ENCODE results near the gene ZNF611. TPM values are rescaled to one million over a fixed set of nuclear protein-coding genes. Genes with fewer than 3 reads are reported as not detected.
A peak's percentile ranks its signal among the peaks of the same experiment; 100 is the strongest.
"Not testable (repeated sequence)": the region's sequence is repeated elsewhere in the genome, so short reads cannot be mapped to it uniquely, and the experiment has no call there.

Gene ZNF611
- polyA plus RNA-seq (2013, experiment 1 of 2; ENCODE audit: insufficient read length), result 4.7 TPM
- 4.1 TPM for polyA plus RNA-seq (2013, experiment 2 of 2; ENCODE audit: insufficient read length)

DNA sequence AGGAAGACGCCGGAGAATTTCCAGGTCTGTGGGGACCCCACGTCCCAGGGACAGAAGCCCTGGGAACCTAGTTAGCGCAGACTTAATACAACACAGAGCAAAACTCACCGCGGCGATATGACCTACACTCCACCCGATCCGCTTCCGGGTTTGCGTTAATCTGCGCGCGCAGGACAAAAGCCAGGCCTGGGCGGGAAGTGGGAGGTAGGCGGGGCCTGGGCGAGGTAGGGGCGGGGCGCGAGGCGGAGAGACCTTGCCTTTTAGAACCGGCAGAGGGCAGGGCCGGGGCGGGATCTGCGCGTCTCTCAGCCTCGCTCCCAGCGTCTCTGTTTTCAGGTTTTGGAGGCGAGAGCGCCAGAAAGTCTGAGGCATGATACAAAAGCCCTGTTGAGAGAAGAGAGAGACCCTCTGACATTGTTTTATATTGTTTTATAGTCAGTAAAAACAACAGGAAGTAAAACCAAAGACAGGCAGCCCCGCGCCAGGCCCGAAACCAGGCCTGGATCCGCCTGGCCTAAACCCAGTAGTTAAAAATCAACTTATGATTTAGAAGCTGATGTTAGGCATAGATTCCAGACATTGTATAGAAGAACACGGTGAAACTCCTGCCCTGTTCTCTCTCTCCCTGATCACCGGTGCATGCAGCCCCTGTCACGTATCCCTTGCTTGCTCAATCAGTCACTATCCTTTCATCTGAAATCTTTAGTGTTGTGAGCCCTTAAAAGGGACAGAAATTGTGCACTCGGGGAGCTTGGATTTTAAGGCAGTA lies at the start of gene ZNF611:
Gene ZNF611 (minus strand): TSS at position 152 of the 769 bp plus-strand sequence. CDS start 19,150 bp downstream, outside the sequence.
- DNase-seq, result peak; percentile 93

- DNase-seq, result not testable (repeated sequence)
These were observed 48.0 kb upstream of the ZNF611 start for GRCh38 chr19:52782864-52783263.

DNA sequence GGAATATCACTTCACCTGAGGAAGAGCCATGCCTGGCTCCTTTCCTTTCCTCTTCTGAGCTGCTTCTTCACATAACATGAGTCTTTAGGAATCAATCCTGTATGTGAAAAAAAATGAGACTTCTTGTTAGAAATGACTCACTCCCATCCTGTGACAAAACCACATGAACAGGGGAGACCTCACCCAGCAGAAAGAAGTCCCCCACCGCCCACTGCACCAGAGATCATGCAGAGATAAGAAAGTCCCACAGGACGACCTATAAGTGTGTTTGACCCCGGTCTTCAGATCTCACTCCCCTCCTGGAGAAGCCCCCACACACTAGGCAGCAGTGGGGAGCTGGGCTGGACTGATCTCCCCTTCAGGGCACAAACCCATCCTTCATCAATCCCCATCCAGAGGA lies 44.0 kb upstream of the ZNF611 start:
- DNase-seq, result no peak

- not testable (repeated sequence) for DNase-seq
These were observed 21.6 kb upstream of the ZNF611 start for GRCh38 chr19:52756447-52756846.

GRCh38 chr19:52749780-52750179 lies 14.9 kb upstream of the ZNF611 start:
- no peak for DNase-seq

DNA sequence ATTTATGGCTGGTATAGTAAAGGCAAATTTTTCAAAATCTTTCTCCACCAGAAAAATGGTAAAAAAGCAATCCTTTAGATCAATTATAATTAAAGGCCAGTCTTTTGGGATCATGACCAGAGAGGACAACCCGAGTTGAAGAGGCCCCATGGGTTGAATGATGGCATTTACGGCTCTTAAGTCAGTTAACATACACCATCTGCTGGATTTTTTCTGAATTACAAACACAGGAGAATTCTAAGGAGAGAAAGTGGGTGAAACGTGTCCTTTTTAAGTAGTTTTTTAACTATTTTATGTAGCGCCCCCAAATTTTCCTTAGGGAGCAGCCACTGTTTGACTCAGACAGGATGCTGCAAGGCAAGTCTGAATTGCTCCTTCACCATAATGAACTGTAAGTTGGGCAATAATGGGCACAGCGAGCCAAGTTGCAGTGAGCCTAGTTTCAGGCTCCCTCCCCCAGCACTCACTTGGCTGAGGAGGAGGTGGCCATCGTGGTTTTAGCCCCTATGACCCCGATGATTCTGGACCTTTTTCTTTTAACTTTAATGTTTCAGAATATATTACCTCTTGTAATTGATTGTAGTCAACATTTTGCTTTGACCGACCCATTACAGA lies 13.6 kb upstream of the ZNF611 start:
- DNase-seq, result peak; percentile 29

DNA sequence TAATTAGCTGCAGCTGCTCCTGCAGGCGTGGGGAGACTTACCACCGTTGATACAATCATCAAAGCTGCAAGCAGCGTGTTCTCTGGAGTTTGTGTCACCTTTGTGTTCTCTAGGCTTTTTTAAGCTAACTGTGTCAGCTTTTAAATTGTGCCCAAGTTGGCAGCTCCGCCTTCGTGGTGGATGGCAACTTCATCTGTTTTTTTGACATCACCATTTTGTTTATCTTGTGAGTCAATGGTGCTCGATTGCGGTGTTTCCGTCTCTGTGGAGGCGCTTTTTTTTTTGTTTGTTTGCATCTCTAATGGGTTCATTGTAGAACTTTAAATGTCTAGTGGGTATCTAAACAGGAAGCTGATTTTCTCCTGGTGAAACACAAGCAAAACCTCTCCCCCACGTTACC lies 11.1 kb upstream of the ZNF611 start:
- not testable (repeated sequence) for DNase-seq

DNA sequence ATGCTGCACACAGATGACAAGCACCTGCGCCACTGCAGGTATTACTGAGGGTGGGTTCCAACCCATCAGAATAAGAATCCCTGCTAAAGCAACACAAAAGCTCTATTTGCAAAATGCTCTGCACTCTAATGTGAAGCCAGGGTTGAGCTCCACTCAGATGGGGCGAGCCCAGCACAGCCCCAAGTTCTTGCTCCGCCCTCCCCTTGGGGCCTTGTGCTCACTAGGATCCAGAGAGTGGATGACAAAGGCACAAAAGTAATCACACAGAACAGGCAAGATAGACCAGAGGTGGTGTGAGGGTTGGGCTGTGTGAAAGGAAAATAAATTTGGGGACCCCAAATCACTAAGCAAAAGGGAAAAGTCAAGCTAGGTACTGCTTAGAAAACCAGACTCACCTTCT lies 8.2 kb upstream of the ZNF611 start:
- DNase-seq, result no peak

GRCh38 chr19:52742516-52742915 lies 7.7 kb upstream of the ZNF611 start:
- DNase-seq, result no peak

DNA sequence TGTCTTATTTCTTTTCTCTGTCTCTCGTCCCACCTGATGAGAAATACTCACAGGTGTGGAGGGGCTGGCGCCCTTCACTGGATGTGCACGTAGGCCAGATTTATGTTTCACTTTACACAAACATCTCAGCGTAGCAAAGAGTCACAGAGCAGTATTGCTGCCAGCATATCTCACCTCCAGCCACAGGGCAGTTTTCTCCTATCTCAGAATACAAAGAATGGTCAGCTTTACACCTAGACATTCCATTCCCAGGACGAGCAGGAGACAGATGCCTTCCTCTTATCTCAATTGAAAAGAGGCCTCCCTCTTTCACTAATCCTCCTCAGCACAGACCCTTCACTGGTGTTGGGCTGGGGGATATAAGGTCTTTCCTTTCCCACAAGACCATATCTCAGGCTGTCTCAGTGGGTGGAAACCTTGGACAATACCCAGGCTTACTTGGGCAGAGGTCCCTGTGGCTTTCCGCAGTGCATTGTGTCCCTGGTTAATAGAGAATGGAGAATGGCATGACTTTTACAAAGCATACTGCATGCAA lies 7.2 kb upstream of the ZNF611 start:
- DNase-seq, result no peak

- DNase-seq, result not testable (repeated sequence)
These were observed 6.5 kb upstream of the ZNF611 start for GRCh38 chr19:52741371-52741770.

DNA sequence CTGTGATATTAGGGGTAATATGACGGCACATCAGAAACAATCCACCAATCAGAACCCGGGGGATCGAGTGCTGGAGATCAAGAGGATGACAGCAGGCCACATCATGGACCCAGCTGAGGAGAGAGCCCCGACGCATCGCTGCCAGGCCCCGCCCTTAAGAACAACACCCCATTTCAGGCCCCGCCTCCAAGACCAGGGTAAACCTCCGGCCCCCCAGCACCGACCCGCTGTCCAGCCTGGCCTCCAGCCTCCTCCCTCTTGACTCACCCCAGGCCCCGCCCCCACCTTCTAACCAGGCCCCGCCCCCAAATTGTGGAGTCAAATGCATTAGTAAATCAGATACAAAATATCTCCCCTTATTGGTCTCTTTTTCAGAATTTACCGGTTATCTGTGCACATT lies 4.7 kb upstream of the ZNF611 start:
- DNase-seq, result no peak

DNA sequence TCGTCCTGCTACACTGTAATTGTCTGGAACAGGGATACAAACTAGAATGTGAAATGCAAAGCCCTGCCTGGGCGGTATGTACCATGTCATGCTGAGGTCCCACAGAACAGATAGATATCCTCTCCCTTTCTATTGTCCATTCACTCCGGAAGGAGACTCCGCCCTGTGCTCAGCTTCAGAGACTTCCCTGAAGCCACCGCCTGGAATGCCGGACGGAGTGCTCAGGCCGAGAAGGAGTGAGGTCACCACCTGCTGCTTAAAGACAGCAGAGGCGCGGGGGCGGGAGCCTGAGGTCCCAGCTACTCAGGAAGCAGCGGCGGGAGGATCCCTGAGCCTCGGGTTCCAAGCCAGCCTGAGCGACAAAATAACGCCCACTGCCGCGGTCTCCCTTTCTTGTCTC lies 890 bp upstream of the ZNF611 start:
- DNase-seq, result peak; percentile 8

- DNase-seq, result peak; percentile 10
These were observed 432 bp downstream of the ZNF611 start for GRCh38 chr19:52734331-52734892.

DNA sequence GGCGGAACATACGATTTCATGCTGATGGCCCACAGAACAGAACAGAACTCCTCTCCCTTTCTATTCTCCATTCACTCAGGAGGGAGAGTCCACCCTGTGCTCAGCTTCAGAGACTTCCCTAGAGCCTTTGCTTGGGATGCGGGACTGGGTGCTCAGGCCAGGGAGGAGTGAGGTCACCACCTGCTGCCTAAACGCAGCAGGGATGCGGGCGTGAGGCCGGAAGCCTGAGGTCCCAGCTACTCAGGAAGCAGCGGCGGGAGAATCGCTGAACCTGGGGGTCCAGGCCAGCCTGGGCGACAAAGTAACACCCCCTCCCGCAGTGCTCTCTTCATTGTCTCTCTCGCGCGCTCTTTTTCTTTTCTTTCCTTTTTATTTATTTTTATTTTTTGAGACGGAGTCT lies 8.8 kb downstream of the ZNF611 start:
- not testable (repeated sequence) for DNase-seq

GRCh38 chr19:52725528-52725961 lies 9.3 kb downstream of the ZNF611 start:
- no peak for DNase-seq

- DNase-seq, result no peak
These were observed 9.9 kb downstream of the ZNF611 start for GRCh38 chr19:52724701-52725514.

DNA sequence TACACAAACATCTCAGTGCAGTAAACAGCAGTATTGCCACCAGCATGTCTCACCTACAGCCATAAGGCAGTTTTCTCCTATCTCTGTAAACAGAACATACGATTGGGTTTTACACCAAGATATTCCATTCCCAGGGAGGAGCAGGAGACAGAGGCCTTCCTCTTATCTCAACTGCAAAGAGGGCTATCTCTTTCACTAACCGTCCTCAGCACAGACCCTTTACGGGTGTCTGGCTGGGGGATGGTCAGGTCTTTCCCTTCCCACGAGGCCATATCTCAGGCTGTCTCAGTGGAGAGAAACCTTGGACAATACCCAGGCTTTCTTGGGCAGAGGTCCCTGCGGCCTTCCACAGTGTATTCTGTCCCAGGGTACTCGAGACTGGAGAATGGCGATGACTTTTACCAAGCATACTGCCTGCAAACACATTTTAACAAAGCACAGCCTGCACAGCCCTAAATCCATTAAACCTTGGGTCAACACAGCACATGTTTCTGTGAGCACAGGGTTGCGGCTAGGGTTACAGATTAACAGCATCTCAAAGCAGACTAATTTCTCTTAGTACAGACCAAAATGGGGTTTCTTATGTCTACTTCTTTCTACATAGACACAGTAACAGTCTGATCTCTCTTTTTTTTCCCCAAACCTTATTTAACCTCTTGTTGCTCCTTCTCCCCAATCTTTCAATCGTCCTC lies 10.8 kb downstream of the ZNF611 start:
- DNase-seq, result not testable (repeated sequence)

DNA sequence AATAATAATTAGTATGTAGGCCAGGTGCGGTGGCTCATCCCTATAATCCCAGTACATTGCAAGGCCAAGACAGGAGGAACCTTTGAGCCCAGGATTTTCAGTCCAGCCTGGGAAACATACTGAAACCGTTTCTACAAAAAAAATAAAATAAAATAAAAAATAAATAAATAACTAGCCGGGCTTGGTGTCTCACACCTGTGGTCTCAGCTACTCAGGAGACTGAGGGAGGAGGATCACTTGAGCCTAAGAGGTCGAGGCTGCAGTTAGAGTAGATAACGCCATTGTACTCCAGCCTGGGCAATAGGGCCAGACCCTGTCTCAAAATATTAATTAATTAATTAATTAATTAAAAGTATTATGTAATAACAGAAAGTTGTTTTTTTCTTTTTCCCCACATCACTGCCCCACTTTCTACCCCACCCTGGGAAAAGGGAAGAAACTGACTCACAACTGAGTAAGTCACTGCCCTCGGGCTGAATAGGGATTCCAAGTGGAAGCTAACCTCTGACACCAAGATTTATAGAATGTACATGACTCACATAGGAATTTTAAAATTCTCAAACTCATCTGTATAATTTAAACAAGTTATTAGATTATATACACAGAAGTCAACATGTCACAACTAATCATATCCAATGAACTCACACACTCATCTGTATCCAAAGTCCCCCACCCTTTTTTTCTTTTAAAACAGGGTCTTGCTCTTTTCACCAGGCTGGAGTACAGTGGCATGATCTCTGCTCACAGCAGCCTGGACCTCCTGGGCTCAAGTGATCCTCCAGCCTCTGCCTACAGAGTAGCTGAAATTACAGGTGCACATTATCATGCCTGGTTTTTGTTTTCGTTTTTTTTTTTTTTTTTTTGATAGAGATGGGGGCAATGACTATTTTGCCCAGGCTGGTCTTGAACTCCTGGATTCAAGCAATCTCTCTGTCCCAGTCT lies 12.5 kb downstream of the ZNF611 start:
- peak; percentile 92 for DNase-seq

DNA sequence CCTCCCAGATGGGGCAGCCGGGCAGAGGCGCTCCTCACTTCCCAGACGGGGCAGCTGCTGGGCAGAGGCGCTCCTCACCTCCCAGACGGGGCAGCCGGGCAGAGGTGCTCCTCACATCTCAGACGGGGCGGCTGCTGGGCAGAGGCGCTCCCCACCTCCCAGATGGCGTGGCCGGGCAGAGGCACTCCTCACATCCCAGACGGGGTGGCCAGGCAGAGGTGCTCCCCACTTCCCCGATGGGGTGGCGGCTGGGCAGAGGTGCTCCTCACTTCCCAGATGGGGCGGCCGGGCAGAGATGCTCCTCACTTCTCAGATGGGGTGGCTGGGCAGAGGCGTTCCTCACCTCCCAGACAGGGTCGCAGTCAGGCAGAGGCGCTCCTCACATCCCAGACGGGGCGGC lies 14.3 kb downstream of the ZNF611 start:
- not testable (repeated sequence) for DNase-seq

DNA sequence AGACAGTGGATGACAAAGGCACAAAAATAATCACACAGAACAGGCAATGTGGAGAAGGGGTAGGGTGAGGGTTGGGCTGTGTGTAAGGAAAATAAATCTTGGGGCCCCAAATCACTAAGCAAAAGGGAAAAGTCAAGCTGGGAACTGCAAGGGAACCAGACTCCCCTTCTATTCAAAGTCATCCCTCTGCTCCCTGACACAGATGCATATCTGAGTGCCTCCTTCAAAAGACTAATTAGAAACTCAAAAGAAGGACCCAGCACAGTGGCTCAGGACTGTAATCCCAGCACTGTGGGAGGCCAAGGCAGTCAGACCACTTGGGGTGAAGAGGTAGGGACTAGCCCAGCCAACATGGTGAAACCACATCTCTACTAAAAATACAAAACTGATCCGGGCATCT lies 18.3 kb downstream of the ZNF611 start:
- no peak for DNase-seq
